ENCODE measurements around the gene LMNTD1.

LMNTD1 gene

DNA sequence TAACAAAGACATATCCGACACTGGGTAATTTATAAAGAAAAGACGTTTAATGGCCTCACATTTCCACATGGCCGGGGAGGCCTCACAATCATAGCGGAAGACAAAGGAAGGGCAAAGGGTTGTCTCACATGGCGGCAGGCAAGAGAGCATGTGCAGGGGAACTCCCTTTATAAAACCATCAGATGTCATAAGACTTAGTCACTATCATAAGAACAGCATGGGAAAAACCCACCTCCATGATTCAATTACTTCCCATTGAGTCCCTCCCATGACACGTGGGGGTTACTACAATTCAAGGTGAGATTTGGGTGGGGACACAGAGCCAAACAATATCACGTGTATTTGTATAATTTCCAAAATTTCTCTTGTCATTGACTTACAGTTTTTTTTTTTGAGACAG, 5.5 kb upstream of the LMNTD1 start:
- Histone ChIP-seq H3K36me3 (no peaks in the 10 kb centered on the region), H3K27ac (no peak overlapping the region), H3K9me3 (replicated peaks in 1 of 11) (0 out of 22 replicates have a peak, but pooled peaks cover 0 to 4% (median 0%) of the 10 kb centered on the region in 11 experiments), H3K27me3 (no peaks in the 10 kb centered on the region), H4K20me1 (no peaks in the 10 kb centered on the region), H3K9ac (no peak overlapping the region), H3K4me2 (no peak overlapping the region), H3K4me1 (peaks cover 0 to 12% (median 0%) of the 10 kb centered on the region in 10 experiments; a peak in 3 of 20 replicates), H3K4me3 (no peak overlapping the region)
- TF ChIP-seq Cebpa-rat (IDR thresholded peaks at IDR 0.05): no peak

DNA sequence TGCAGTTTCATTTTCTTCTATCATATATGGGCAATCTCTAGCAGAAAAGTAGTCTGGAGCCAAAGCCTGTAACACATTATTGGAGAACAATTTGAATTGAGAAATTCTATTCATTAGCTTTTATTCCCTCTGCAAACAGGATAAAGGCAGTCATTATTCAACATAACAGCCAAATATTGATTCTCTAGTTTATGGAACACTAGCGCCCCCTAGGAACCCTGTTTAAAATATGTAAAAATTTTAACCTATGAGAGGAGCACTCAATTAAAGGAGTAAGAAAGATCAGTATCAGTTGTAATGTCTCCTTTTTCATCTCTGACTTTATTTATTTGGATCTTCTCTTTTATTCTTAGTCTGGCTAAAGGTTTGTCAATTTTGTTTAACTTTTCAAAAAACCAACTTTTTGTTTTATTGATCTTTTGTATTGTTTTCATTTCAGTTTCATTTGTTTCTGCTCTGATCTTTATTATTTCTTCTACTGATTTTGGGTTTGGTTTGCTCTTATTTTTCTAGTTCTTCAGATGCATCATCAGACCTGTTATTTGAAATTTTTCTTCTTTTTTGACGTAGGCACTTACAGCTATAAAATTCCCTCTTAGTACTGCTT, 4.8 kb upstream of the LMNTD1 start:
- no peak overlapping the region for H3K4me3 ChIP-seq
- no peak overlapping the region for H3K4me2 ChIP-seq
- no peak for TF ChIP-seq Cebpa-rat (IDR thresholded peaks at IDR 0.05)
- H3K4me1 ChIP-seq: peaks cover 0 to 12% (median 0%) of the 10 kb centered on the region in 10 experiments; a peak in 3 of 20 replicates
- no peak overlapping the region for H3K9ac ChIP-seq
- H3K36me3 ChIP-seq: no peaks in the 10 kb centered on the region
- H3K27ac ChIP-seq: no peak overlapping the region
- 0 out of 22 replicates have a peak, but pooled peaks cover 0 to 4% (median 0%) of the 10 kb centered on the region in 11 experiments for H3K9me3 ChIP-seq (replicated peaks in 1 of 11)
- H4K20me1 ChIP-seq: no peaks in the 10 kb centered on the region
- H3K27me3 ChIP-seq: no peaks in the 10 kb centered on the region; a peak in 2 of 22 replicates

DNA sequence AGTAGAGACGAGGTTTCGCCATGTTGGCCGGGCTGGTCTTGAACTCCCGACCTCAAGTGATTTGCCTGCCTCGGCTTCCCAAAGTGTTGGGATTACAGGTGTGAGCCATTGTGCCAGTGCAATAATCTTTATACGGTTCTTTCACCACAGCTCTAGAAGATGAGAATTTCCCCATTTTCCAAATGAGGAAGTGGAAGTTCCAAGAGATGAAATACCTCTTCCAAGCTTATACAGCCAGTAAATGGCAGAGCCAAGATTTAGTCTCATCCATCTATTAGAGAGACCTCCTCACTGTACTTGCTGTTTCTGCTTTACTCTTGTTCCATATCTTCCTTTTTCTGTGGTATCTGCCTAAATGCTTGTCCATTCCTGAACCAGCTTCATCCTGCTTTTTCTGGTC, 3.1 kb upstream of the LMNTD1 start:
- no peaks in the 10 kb centered on the region for H3K36me3 ChIP-seq
- no peak overlapping the region for H3K4me3 ChIP-seq
- peaks cover 0 to 4% (median 0%) of the 10 kb centered on the region in 11 experiments; a peak in 3 of 22 replicates for H3K27me3 ChIP-seq
- H3K9me3 ChIP-seq (replicated peaks in 1 of 11): 0 out of 22 replicates have a peak, but pooled peaks cover 0 to 4% (median 0%) of the 10 kb centered on the region in 11 experiments
- no peak for TF ChIP-seq Cebpa-rat (IDR thresholded peaks at IDR 0.05)
- peak overlapping the region in 1 of 11 experiments; percentile 7; a peak in 1 of 22 replicates for H3K4me2 ChIP-seq
- no peak overlapping the region for H3K9ac ChIP-seq
- peaks cover 0 to 12% (median 0%) of the 10 kb centered on the region in 10 experiments; a peak in 3 of 20 replicates for H3K4me1 ChIP-seq
- no peak overlapping the region for H3K27ac ChIP-seq
- H4K20me1 ChIP-seq: no peaks in the 10 kb centered on the region

DNA sequence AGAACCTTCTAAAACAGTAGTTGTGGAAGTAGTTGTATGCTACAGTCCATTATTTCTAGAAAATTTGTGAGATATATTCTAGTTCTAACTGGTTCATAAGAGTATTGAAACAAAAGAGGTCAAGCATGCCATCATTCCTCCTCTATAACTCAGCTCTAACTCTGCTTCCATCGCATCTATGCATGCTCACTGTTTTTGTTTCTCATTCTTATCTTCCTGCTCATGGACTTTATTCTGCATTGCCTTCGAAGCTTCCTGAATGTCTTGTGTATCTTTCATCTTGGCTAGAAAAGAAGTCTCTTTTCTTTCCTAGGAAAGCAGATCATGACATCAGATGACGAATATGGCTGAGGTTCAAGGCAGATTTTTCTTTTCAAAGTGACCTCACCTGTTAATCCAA, 402 bp downstream of the LMNTD1 start:
- no peak overlapping the region for H3K9ac ChIP-seq
- no peak overlapping the region for H3K4me2 ChIP-seq
- no peak overlapping the region for H3K27ac ChIP-seq
- peaks cover 0 to 12% (median 0%) of the 10 kb centered on the region in 10 experiments; a peak in 3 of 20 replicates for H3K4me1 ChIP-seq
- H3K9me3 ChIP-seq (replicated peaks in 1 of 11): no peaks in the 10 kb centered on the region
- no peaks in the 10 kb centered on the region for H4K20me1 ChIP-seq
- peaks cover 0 to 4% (median 0%) of the 10 kb centered on the region in 11 experiments; a peak in 3 of 22 replicates for H3K27me3 ChIP-seq
- no peak overlapping the region for H3K4me3 ChIP-seq
- TF ChIP-seq Cebpa-rat (IDR thresholded peaks at IDR 0.05): no peak
- no peaks in the 10 kb centered on the region for H3K36me3 ChIP-seq

DNA sequence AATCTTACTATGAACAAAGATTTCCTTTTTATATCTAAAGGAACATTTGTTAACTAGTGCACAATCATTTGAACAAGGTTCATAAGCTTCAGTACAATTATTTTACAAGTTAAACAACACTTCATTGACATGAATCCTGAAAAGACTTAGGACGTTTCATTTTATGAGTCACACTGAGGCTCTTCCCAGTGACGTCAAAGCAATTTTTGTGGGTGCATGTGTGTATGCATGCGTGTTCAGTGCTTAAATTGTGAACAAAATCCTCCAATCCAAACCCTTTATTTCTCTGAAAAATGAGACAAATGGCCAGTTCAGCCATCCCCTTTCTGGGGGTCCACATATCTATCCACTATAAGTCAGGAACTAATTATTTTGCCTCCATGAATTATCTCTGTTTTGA, 2.9 kb downstream of the LMNTD1 start:
- Histone ChIP-seq H3K27ac (no peak overlapping the region), H4K20me1 (no peaks in the 10 kb centered on the region), H3K27me3 (peaks cover 0 to 4% (median 0%) of the 10 kb centered on the region in 11 experiments; a peak in 3 of 22 replicates), H3K4me3 (no peak overlapping the region), H3K36me3 (no peaks in the 10 kb centered on the region), H3K9ac (no peak overlapping the region), H3K4me2 (no peak overlapping the region), H3K4me1 (peaks cover 0 to 9% (median 0%) of the 10 kb centered on the region in 10 experiments; a peak in 2 of 20 replicates), H3K9me3 (replicated peaks in 1 of 11) (no peaks in the 10 kb centered on the region)
- no peak for TF ChIP-seq Cebpa-rat (IDR thresholded peaks at IDR 0.05)

DNA sequence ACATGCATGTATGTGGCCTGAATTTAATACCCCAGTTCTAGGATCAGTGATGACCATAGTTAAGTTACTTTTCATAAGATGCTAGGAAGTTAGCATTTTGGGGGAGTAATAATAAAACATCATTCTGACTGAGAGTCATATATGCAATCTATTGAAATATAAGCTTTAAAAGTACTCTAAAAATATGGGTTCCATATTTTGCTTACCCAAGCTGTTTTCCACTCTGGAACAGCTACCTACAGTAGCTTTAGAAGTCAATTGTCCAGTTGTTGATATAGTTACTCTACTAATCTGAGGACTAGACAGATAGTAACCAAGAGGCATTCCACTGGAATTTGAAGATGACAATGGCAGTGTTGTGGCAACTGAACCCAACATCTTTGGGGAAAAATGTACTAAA, 4.0 kb downstream of the LMNTD1 start:
- TF ChIP-seq Cebpa-rat (IDR thresholded peaks at IDR 0.05): no peak
- peaks cover 0 to 2% (median 0%) of the 10 kb centered on the region in 10 experiments; a peak in 2 of 20 replicates for H3K4me1 ChIP-seq
- H3K36me3 ChIP-seq: no peaks in the 10 kb centered on the region
- peaks cover 0 to 4% (median 0%) of the 10 kb centered on the region in 11 experiments; a peak in 3 of 22 replicates for H3K27me3 ChIP-seq
- no peak overlapping the region for H3K27ac ChIP-seq
- no peak overlapping the region for H3K4me2 ChIP-seq
- H3K4me3 ChIP-seq: no peak overlapping the region
- H3K9me3 ChIP-seq (replicated peaks in 1 of 11): no peaks in the 10 kb centered on the region
- H4K20me1 ChIP-seq: no peaks in the 10 kb centered on the region
- H3K9ac ChIP-seq: no peak overlapping the region

DNA sequence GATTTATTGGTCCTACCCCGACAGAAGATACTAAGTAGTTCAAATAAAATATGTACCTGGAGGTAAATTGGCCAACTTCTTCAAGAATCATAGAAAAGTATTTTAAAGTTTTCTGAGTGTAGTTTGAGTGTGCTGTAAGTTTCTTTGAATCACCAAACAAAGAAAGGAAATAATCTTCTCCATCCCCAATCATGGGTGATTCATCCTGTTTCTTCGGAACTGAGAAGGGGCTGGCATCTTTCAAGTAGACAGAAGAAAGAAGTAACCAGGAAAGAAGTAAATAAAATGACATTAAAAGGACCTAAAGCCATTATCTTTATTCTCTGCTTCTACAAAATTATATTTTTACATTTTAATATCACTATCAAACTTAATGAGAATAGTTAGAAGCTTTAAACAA, 6.8 kb downstream of the LMNTD1 start:
- no peaks in the 10 kb centered on the region for H4K20me1 ChIP-seq
- no peaks in the 10 kb centered on the region for H3K9me3 ChIP-seq (replicated peaks in 1 of 11)
- H3K4me3 ChIP-seq: no peak overlapping the region
- H3K27ac ChIP-seq: no peak overlapping the region
- no peak overlapping the region for H3K9ac ChIP-seq
- H3K36me3 ChIP-seq: no peaks in the 10 kb centered on the region
- H3K4me2 ChIP-seq: no peak overlapping the region
- no peak for TF ChIP-seq Cebpa-rat (IDR thresholded peaks at IDR 0.05)
- H3K27me3 ChIP-seq: peaks cover 0 to 2% (median 0%) of the 10 kb centered on the region in 11 experiments; a peak in 1 of 22 replicates
- H3K4me1 ChIP-seq: no peaks in the 10 kb centered on the region

DNA sequence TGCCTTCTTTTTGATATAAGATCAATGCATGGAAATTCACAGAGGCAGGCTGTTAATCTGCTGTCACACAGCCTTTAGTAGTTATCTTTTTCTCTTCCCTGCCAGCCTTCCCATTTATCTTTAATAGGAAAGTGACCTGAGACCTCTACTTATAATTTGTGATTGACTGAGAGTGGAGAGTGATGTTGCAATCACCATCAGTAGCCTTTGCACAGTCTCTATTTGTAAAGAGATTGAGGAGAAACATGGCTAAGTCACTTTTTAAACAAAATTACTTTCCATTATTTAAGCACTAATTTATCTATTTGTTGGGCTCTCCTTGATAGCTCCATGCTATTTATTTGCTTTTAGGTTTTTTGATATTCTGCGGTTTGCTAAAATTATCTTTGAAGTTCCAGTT, 19.9 kb downstream of the LMNTD1 start:
- Histone ChIP-seq H3K27me3 (no peaks in the 10 kb centered on the region), H3K4me1 (no peaks in the 10 kb centered on the region), H3K9me3 (replicated peaks in 1 of 11) (no peaks in the 10 kb centered on the region), H3K4me2 (no peak overlapping the region), H3K9ac (no peak overlapping the region), H3K36me3 (no peaks in the 10 kb centered on the region), H3K4me3 (no peak overlapping the region), H4K20me1 (no peaks in the 10 kb centered on the region), H3K27ac (no peak overlapping the region)
- TF ChIP-seq Cebpa-rat (IDR thresholded peaks at IDR 0.05): no peak

DNA sequence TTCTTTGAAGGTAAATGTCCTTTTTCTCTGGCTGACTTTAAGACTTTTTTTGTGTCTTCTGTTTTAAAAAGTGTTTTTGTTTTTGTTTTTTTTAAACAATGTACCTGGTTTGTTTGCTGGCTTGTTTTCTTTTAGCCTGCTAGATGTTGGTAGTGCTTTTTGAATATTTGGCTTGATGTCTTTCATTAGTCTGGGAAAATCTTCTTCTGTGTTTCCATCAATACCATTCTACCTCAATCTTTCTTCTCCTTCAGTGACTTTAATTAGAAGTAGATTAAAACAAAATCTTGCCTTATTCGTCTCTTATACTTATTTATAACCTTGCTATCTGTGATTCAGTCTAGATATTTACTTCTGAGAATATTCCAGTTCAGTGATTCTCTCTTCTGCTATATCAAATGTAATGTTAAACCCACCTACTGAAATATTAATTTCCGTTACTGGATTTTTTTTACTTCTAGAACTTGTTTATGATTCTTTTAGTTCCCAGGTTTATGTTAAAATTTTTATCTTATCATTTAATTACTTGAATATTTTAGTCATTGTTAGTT, 21.5 kb downstream of the LMNTD1 start:
- H3K36me3 ChIP-seq: no peaks in the 10 kb centered on the region
- TF ChIP-seq Cebpa-rat (IDR thresholded peaks at IDR 0.05): no peak
- no peak overlapping the region for H3K27ac ChIP-seq
- no peaks in the 10 kb centered on the region for H3K9me3 ChIP-seq (replicated peaks in 1 of 11)
- H3K9ac ChIP-seq: no peak overlapping the region
- H3K4me3 ChIP-seq: no peak overlapping the region
- H3K4me2 ChIP-seq: no peak overlapping the region
- no peaks in the 10 kb centered on the region for H4K20me1 ChIP-seq
- H3K27me3 ChIP-seq: no peaks in the 10 kb centered on the region
- H3K4me1 ChIP-seq: no peaks in the 10 kb centered on the region

DNA sequence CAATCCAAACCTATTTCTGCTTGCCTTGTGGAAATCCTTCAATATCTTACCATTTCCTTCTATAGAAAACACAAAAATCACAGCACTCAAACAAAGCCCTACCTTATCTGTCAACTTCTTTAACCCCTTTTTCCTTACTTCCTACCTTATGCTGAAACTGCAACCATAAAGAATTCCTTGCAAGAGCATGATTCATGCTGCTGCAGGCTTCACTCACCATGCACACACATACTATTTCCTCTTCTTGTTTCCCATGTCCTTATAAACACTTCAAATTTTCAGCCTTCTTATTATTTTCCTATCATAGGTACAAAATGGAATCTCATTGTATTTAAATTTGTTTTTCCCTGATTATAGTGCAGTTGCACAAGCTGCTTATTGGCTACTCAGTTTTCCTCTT, 23.3 kb downstream of the LMNTD1 start:
- Histone ChIP-seq H3K9ac (no peak overlapping the region), H3K9me3 (replicated peaks in 1 of 11) (no peaks in the 10 kb centered on the region), H3K36me3 (no peaks in the 10 kb centered on the region), H3K4me3 (no peak overlapping the region), H3K4me2 (no peak overlapping the region), H3K27ac (no peak overlapping the region), H4K20me1 (no peaks in the 10 kb centered on the region), H3K27me3 (no peaks in the 10 kb centered on the region), H3K4me1 (no peaks in the 10 kb centered on the region)
- no peak for TF ChIP-seq Cebpa-rat (IDR thresholded peaks at IDR 0.05)
